Measurements from ENCODE around the gene ARMC8. TPM values are rescaled to one million over a fixed set of nuclear protein-coding genes. Genes with fewer than 3 reads are reported as not detected.

The ARMC8 gene
- total RNA-seq, 1 donor from 2014 or later: 26.7 TPM

GRCh38 chr3:138197524-138197923, 10.4 kb downstream of the ARMC8 start:
- no peak for DNase-seq (ENCODE audit: extremely low read depth, low read depth, low spot score)

- no peak for DNase-seq (ENCODE audit: extremely low read depth, low read depth, low spot score)
These were observed 12.8 kb downstream of the ARMC8 start for GRCh38 chr3:138199851-138200250.

GRCh38 chr3:138200424-138200823, 13.3 kb downstream of the ARMC8 start:
- DNase-seq (ENCODE audit: extremely low read depth, low read depth, low spot score): no peak

GRCh38 chr3:138202945-138203701, 16.0 kb downstream of the ARMC8 start:
- DNase-seq (ENCODE audit: extremely low read depth, low read depth, low spot score): no peak

- no peak for DNase-seq (ENCODE audit: extremely low read depth, low read depth, low spot score)
These were observed 16.8 kb downstream of the ARMC8 start for GRCh38 chr3:138203938-138204337.

- DNase-seq (ENCODE audit: extremely low read depth, low read depth, low spot score): no peak
These were observed 18.4 kb downstream of the ARMC8 start for GRCh38 chr3:138205527-138205926.

GRCh38 chr3:138206196-138206595, 19.1 kb downstream of the ARMC8 start:
- DNase-seq (ENCODE audit: extremely low read depth, low read depth, low spot score): no peak

- no peak for DNase-seq (ENCODE audit: extremely low read depth, low read depth, low spot score)
These were observed 23.4 kb downstream of the ARMC8 start for GRCh38 chr3:138210528-138210927.

- DNase-seq (ENCODE audit: extremely low read depth, low read depth, low spot score): no peak
These were observed 26.4 kb downstream of the ARMC8 start for GRCh38 chr3:138213398-138214085.

GRCh38 chr3:138219255-138219654, 32.2 kb downstream of the ARMC8 start:
- peak; percentile 14 for DNase-seq (ENCODE audit: extremely low read depth, low read depth, low spot score)

GRCh38 chr3:138220242-138220641, 33.1 kb downstream of the ARMC8 start:
- no peak for DNase-seq (ENCODE audit: extremely low read depth, low read depth, low spot score)

- DNase-seq (ENCODE audit: extremely low read depth, low read depth, low spot score): no peak
These were observed 33.7 kb downstream of the ARMC8 start for GRCh38 chr3:138220788-138221187.

GRCh38 chr3:138222131-138222941, 35.2 kb downstream of the ARMC8 start:
- DNase-seq (ENCODE audit: extremely low read depth, low read depth, low spot score): no peak

- no peak for DNase-seq (ENCODE audit: extremely low read depth, low read depth, low spot score)
These were observed 35.8 kb downstream of the ARMC8 start for GRCh38 chr3:138222942-138223287.

GRCh38 chr3:138227650-138228049, 40.5 kb downstream of the ARMC8 start:
- no peak for DNase-seq (ENCODE audit: extremely low read depth, low read depth, low spot score)

GRCh38 chr3:138230525-138230924, 43.4 kb downstream of the ARMC8 start:
- DNase-seq (ENCODE audit: extremely low read depth, low read depth, low spot score): no peak

GRCh38 chr3:138232705-138233364, 45.7 kb downstream of the ARMC8 start:
- DNase-seq (ENCODE audit: extremely low read depth, low read depth, low spot score): no peak

GRCh38 chr3:138234401-138235179, 47.5 kb downstream of the ARMC8 start:
- DNase-seq (ENCODE audit: extremely low read depth, low read depth, low spot score): no peak

- DNase-seq (ENCODE audit: extremely low read depth, low read depth, low spot score): no peak
These were observed 51.6 kb downstream of the ARMC8 start for GRCh38 chr3:138238711-138239110.

- no peak for DNase-seq (ENCODE audit: extremely low read depth, low read depth, low spot score)
These were observed 54.0 kb downstream of the ARMC8 start for GRCh38 chr3:138241061-138241460.
